ENCODE measurements around the gene SH3GL1. TPM values are rescaled to one million over a fixed set of nuclear protein-coding genes. Genes with fewer than 3 reads are reported as not detected.

SH3GL1 gene
- polyA plus RNA-seq, 1 donor (not counting 4 experiments of a cell fraction or from before 2014, with no cell fraction given): 47.4 TPM

GRCh38 chr19:4345342-4346019, 54.9 kb downstream of the SH3GL1 start:
- Histone ChIP-seq H3K9me1 (ENCODE audit: control insufficient read depth, extremely low read depth, insufficient read depth, low read length) (no peaks in the 10 kb centered on the region), H3K36me3 (ENCODE audit: control insufficient read depth in 2 of 2, extremely low read depth in 1 of 2, insufficient read depth in 2 of 2, low read length in 2 of 2) (peaks cover 0 to 2% of the 10 kb centered on the region in 2 experiments), H3K9ac (ENCODE audit: control insufficient read depth, extremely low read depth, insufficient read depth, low read length) (no peak overlapping the region), H3K4me1 (ENCODE audit: control insufficient read depth, extremely low read depth, insufficient read depth, low read length) (peaks cover 10% of the 10 kb centered on the region), H3K9me3 (ENCODE audit: control insufficient read depth, low read depth, low read length) (no peaks in the 10 kb centered on the region), H4K20me1 (ENCODE audit: control insufficient read depth, extremely low read depth, insufficient read depth, low read length) (no peaks in the 10 kb centered on the region), H3K4me2 (ENCODE audit: control insufficient read depth, extremely low read depth, insufficient read depth, low read depth, low read length) (no peak overlapping the region), H3K79me2 (ENCODE audit: control insufficient read depth, insufficient read depth, low read length) (no peaks in the 10 kb centered on the region), H3K27me3 (ENCODE audit: control insufficient read depth, extremely low read depth, insufficient read depth, low read length) (no peaks in the 10 kb centered on the region), H3K27ac (ENCODE audit: control insufficient read depth, insufficient read depth, low read length) (no peak overlapping the region), H3K4me3 (ENCODE audit: control insufficient read depth in 2 of 3, extremely low read depth in 1 of 3, insufficient read depth in 2 of 3, low read depth in 1 of 3, low read length in 3 of 3) (no peak overlapping the region), H2AFZ (ENCODE audit: control insufficient read depth, low read length) (no peak overlapping the region)
- dilution Hi-C loops (cut with MboI; ENCODE audit: extremely low pct_ligation_motif_present, low sequenced_read_pairs): no loop called here
- no peak for DNase-seq (ENCODE audit: low read depth, low spot score)
- no peak for FAIRE-seq
- TF ChIP-seq CTCF (optimal IDR thresholded peaks at IDR 0.05 in 1 of 3, IDR thresholded peaks at IDR 0.05 in 1 of 3, conservative IDR thresholded peaks at IDR 0.05 in 1 of 3; ENCODE audit: extremely low read depth in 1 of 3, insufficient read depth in 2 of 3, low read length in 3 of 3): no peak
- no peak for TF ChIP-seq EZH2 (IDR thresholded peaks at IDR 0.05; ENCODE audit: low read length)

GRCh38 chr19:4343370-4344307, 56.7 kb downstream of the SH3GL1 start, which contains the start of gene MPND:
TSS of gene MPND (plus strand) at chr19:4343562. CDS start at chr19:4343594, 32 bp downstream.
- DNase-seq (ENCODE audit: low read depth, low spot score): no peak
- dilution Hi-C loops (cut with MboI; ENCODE audit: extremely low pct_ligation_motif_present, low sequenced_read_pairs): no loop called here
- no peak for TF ChIP-seq EZH2 (IDR thresholded peaks at IDR 0.05; ENCODE audit: low read length)
- no peak for TF ChIP-seq CTCF (optimal IDR thresholded peaks at IDR 0.05 in 1 of 3, IDR thresholded peaks at IDR 0.05 in 1 of 3, conservative IDR thresholded peaks at IDR 0.05 in 1 of 3; ENCODE audit: extremely low read depth in 1 of 3, insufficient read depth in 2 of 3, low read length in 3 of 3)

More at GRCh38 chr19:4343370-4344307, 56.7 kb downstream of the SH3GL1 start, which contains the start of gene MPND:
- Histone ChIP-seq H3K4me3 (ENCODE audit: control insufficient read depth in 2 of 3, extremely low read depth in 1 of 3, insufficient read depth in 2 of 3, low read depth in 1 of 3, low read length in 3 of 3) (peak within 1 kb of the TSS; percentile 59 to 94 (median 83)), H4K20me1 (ENCODE audit: control insufficient read depth, extremely low read depth, insufficient read depth, low read length) (no peaks in the 10 kb centered on the region), H3K27me3 (ENCODE audit: control insufficient read depth, extremely low read depth, insufficient read depth, low read length) (no peaks in the 10 kb centered on the region), H3K79me2 (ENCODE audit: control insufficient read depth, insufficient read depth, low read length) (no peaks in the 10 kb centered on the region), H3K4me1 (ENCODE audit: control insufficient read depth, extremely low read depth, insufficient read depth, low read length) (peaks cover 15% of the 10 kb centered on the region), H3K9ac (ENCODE audit: control insufficient read depth, extremely low read depth, insufficient read depth, low read length) (peak within 1 kb of the TSS; percentile 75), H3K4me2 (ENCODE audit: control insufficient read depth, extremely low read depth, insufficient read depth, low read depth, low read length) (peak within 1 kb of the TSS; percentile 98), H3K9me3 (ENCODE audit: control insufficient read depth, low read depth, low read length) (no peaks in the 10 kb centered on the region), H3K9me1 (ENCODE audit: control insufficient read depth, extremely low read depth, insufficient read depth, low read length) (no peaks in the 10 kb centered on the region), H3K27ac (ENCODE audit: control insufficient read depth, insufficient read depth, low read length) (peak within 1 kb of the TSS; percentile 75), H2AFZ (ENCODE audit: control insufficient read depth, low read length) (peak within 1 kb of the TSS; percentile 96), H3K36me3 (ENCODE audit: control insufficient read depth in 2 of 2, extremely low read depth in 1 of 2, insufficient read depth in 2 of 2, low read length in 2 of 2) (peaks cover 0 to 2% of the 10 kb centered on the region in 2 experiments)
- no peak for FAIRE-seq

All from keratinocyte (primary cell).